Measurements from ENCODE around the gene GFPT2. TPM values are rescaled to one million over a fixed set of nuclear protein-coding genes. Genes with fewer than 3 reads are reported as not detected.

Gene GFPT2
- total and polyA plus RNA-seq, 11 donors, result 3.7 to 33.9 (median 8.5) TPM

DNA sequence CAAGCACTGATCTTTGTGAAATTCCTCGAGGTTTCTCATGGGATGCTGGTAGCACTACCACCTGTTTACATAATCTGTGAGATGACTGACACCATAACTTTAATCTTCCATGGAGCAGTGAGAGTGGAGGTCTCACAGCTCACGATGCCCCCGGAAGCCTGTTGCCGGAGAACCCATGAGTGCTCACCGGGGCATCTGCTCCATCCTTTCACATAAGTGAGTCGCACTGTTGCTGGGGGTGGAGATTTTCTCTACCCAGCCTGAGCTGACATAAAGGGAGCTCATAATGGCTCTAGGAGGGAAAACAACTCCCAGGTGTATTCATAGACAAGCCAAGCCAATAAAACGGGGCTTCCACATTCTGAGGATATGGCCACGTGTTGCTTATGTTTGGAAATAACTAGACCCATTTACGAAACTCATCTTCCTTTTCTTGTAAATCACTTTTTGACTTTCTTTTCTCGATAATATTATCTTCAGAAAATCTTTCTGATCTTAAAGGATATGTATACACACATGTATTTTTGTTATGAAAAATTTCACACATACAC, 11.2 kb upstream of the GFPT2 start:
- no peaks in the 10 kb centered on the region for H3K27me3 ChIP-seq
- no peaks in the 10 kb centered on the region for H3K9me3 ChIP-seq
- 86 to 90% (median 88%) methylated on average over 9 to 10 of the region's 10 CpGs for WGBS, 4 donors
- no peak for ATAC-seq
- peaks cover 0 to 5% (median 0%) of the 10 kb centered on the region in 12 donors for H3K4me1 ChIP-seq
- no peak for DNase-seq
- H3K36me3 ChIP-seq, result no peaks in the 10 kb centered on the region
- intact Hi-C loops (cut with DNase I), result no loop called here
- no peak overlapping the region for H3K27ac ChIP-seq
- TF ChIP-seq POLR2A (IDR thresholded peaks at IDR 0.05), result no peak
- TF ChIP-seq, protein P1, sequence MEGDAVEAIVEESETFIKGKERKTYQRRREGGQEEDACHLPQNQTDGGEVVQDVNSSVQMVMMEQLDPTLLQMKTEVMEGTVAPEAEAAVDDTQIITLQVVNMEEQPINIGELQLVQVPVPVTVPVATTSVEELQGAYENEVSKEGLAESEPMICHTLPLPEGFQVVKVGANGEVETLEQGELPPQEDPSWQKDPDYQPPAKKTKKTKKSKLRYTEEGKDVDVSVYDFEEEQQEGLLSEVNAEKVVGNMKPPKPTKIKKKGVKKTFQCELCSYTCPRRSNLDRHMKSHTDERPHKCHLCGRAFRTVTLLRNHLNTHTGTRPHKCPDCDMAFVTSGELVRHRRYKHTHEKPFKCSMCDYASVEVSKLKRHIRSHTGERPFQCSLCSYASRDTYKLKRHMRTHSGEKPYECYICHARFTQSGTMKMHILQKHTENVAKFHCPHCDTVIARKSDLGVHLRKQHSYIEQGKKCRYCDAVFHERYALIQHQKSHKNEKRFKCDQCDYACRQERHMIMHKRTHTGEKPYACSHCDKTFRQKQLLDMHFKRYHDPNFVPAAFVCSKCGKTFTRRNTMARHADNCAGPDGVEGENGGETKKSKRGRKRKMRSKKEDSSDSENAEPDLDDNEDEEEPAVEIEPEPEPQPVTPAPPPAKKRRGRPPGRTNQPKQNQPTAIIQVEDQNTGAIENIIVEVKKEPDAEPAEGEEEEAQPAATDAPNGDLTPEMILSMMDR (IDR thresholded peaks at IDR 0.05), result no peak
- no peak overlapping the region for H3K4me3 ChIP-seq

DNA sequence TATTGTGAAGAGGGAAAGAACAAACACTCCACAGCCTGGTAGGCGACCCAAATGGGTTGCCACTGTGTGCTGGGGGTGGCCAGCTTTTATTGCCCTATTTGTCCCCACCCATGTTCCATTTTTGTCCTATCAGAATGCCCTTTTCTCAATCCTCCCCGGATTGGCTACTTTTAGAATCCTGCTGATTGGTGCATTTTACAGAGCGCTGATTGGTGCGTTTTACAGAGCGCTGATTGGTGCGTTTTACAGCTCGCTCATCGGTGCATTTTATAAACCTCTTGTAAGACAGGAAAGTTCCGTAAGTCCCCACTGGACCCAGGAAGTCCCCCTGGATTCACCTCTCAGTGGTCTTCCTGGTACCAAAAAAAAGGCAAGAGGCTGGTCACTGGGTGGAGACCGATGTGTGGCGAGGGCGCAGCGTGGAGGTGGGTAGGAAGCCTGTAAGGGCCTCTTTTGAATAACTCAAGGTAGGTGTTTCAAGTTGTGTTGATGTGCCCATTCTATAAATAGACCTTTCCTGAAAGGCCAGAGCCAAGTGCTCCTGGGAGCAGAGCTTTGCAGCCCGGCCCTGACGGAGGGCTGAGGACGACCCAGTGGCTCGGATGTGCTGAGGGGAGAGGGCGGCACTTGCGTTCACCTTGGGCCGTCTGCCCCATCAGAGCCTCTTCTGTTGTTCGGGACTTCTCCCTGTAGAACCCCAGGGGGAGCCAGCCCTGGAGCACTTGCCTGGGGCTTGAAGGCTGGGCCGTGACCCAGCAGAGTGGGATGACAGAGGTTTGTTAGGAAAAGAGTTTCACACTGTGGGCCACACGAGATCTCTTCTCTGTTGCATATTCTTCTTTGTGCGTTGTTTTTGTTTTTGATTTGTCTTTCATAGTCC, 7.2 kb upstream of the GFPT2 start:
- Histone ChIP-seq H3K4me3 (no peak overlapping the region), H3K27ac (no peak overlapping the region), H3K9me3 (no peaks in the 10 kb centered on the region), H3K27me3 (peaks cover 0 to 5% (median 0%) of the 10 kb centered on the region in 9 donors), H3K36me3 (no peaks in the 10 kb centered on the region), H3K4me1 (no peaks in the 10 kb centered on the region)
- TF ChIP-seq, protein P1 (IDR thresholded peaks at IDR 0.05), result no peak
- no peak for TF ChIP-seq POLR2A (IDR thresholded peaks at IDR 0.05)
- ATAC-seq (peak in 2 of 4 donors; percentile 47 to 73), DNase-seq (no peak)
- WGBS, 4 donors, result 77 to 84% (median 79%) methylated on average over 24 of the region's 24 CpGs
- intact Hi-C loops (cut with DNase I), result no loop called here

DNA sequence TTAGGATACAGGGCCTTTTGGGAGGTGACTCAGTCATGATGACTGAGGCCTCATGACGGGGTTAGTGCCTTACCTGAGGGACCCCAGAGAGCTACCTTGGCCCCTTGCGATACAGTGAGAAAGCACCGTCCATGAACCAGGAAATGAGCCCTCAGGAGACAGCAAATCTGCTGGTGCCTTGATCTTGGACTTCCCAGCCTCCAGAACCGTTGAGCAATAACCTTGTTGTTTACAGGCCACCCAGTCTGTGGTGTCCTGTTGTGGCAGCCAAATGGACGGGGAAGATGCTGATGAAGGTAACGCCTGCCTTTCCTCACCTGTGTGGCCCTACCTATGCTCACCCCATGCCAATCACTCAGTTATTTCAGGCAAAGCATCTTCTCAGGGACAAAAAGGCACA, 5.6 kb upstream of the GFPT2 start:
- 89 to 97% (median 95%) methylated on average over 3 to 6 of the region's 6 CpGs for WGBS, 4 donors
- H3K27ac ChIP-seq, result no peak overlapping the region
- H3K27me3 ChIP-seq, result peaks cover 0 to 18% (median 7%) of the 10 kb centered on the region in 9 donors
- intact Hi-C loops (cut with DNase I), result no loop called here
- ATAC-seq (no peak), DNase-seq (no peak)
- H3K4me3 ChIP-seq, result no peak overlapping the region
- H3K4me1 ChIP-seq, result peaks cover 0 to 7% (median 5%) of the 10 kb centered on the region in 12 donors
- no peaks in the 10 kb centered on the region for H3K36me3 ChIP-seq
- no peaks in the 10 kb centered on the region for H3K9me3 ChIP-seq
- TF ChIP-seq POLR2A (IDR thresholded peaks at IDR 0.05), result no peak
- TF ChIP-seq, protein P1 (IDR thresholded peaks at IDR 0.05), result no peak

DNA sequence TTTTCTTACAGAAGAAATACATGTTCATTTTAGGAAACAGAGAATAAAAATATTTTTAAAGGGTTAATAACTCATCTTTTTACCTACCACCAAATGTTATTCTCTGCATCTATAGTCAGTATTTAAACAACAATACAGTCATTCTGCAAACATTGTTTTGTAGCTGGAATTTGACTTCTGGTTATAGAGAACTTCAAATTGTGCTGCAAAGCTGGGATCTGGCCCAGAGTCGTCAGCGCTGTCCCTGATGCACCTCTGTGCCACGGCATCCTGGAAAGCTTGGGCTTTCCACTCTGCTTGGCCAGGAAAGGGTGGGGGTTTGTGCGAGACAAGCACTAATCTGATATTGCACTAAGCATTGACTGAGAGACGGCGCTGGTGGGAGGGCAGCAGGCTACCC, 5.0 kb upstream of the GFPT2 start:
- peaks cover 0 to 12% (median 8%) of the 10 kb centered on the region in 12 donors for H3K4me1 ChIP-seq
- 85 to 95% (median 86%) methylated on average over 6 of the region's 6 CpGs for WGBS, 4 donors
- ATAC-seq (no peak), DNase-seq (no peak)
- H3K36me3 ChIP-seq, result no peaks in the 10 kb centered on the region
- H3K27ac ChIP-seq, result no peak overlapping the region
- peaks cover 3 to 23% (median 11%) of the 10 kb centered on the region in 9 donors for H3K27me3 ChIP-seq
- no peaks in the 10 kb centered on the region for H3K9me3 ChIP-seq
- intact Hi-C loops (cut with DNase I), result no loop called here
- H3K4me3 ChIP-seq, result no peak overlapping the region
- TF ChIP-seq, protein P1 (IDR thresholded peaks at IDR 0.05), result no peak
- no peak for TF ChIP-seq POLR2A (IDR thresholded peaks at IDR 0.05)
